HG03354 (cell line): ENCODE results near the gene PIH1D1.

ENCODE experiments used
- ATAC-seq: cut with Tn5 transposase; IDR thresholded peaks from one replicate; pipeline ENCODE4 v1.9.1; 2021; ENCODE audit warnings: mild to moderate bottlenecking; ENCODE audit not compliant: unreplicated experiment, poor library complexity, severe bottlenecking

Gene PIH1D1

DNA sequence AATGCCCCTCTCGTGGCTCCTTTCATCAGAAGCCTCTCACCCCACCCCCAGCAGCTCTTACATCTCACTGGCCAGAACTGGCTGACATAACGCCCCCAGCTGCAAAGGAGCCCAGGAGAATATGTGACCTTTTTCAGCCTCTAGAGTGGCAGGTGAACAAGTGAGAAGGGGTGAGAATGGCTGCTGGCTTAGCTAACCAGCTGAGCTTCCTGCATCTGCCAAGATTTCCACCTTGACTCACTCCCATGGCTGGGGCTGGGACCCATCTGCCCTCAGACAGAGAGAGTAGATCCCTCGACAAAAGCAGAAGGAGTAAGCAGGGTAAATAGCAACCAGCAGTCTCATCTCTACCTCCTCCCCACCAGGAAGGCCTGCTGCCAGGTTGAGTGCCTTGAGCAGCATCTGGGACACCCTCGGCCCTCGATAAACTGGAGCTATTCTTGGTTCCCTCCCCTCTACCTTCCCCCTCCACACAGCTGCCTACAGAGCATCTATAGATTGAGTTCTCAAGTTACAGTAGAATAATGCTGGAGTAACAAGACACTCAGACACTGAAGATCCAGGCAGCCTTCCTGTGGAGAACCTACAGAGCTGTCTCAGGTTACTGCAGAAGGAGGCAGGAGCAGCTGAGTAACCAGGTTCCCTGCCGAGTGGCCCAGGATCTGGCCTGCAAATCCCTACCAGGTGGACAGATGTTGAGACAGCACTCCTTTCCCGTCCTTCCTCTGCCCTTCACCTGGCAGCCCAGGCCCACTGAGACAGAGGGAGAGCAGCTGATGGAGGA lies 48.0 kb downstream of the PIH1D1 start:
- no peak for ATAC-seq

DNA sequence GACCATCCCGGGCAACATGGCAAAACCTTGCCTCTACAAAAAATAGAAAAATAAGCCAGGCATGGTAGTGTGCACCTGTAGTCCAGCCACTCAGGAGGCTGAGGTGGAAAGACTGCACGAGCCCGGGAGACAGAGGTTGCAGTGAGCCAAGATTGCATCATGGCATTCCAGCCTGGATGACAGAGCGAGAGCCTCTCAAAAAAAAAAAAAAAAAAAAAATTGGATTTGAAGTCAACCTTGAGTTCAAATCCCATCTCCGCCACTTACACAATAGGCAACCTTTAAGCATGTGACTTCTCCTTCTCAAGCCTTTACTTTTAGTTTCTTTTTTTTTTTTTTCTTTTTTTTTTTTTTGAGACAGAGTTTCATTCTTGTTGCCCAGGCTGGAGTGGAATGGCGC lies 51.6 kb downstream of the PIH1D1 start:
- ATAC-seq: no peak

DNA sequence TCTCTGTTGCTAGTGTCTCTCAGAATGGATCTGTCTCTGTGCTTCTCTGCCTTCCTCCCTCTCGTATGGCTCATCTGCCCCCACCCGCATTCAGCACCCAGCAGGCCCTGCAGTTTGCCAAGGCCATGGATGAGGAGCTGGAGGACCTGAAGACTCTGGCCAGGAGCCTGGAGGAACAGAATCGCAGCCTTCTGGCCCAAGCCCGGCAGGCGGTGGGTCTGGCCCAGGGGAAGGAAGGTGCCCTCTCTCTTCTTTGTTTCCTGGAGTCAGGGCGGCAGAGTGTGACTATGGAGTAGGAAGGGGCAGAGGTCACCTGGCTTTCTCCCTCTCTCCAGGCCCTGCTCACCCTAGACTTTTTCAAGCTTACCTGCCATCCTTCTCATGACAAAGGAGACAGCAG lies 52.7 kb downstream of the PIH1D1 start:
- ATAC-seq: no peak

DNA sequence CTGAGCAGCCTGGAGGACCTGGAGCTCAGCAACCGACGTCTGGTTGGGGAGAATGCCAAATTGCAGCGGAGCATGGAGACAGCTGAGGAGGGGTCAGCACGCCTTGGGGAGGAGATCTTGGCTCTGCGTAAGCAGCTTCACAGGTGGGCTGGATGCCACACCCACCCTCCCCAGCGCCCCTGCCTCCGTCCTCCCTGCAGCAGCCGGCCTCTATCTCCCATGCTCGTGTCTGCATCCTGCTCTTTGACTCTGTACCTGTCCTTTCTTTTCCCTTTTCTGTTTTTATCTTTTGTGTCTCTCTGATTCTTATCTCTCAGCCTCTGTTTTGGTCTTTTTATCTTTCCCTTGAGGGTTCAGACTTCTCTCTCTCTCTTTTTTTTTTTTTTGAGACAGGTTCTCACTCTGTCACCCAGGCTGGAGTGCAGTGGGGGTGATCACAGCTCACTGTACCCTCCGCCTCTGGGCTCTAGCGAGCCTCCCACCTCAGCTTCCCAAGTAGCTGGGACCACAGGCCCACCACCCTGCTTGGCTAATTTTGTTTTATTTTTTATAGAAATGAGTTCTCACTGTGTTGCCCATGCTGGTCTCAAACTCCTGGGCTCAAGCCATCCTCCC lies 53.5 kb downstream of the PIH1D1 start:
- no peak for ATAC-seq

DNA sequence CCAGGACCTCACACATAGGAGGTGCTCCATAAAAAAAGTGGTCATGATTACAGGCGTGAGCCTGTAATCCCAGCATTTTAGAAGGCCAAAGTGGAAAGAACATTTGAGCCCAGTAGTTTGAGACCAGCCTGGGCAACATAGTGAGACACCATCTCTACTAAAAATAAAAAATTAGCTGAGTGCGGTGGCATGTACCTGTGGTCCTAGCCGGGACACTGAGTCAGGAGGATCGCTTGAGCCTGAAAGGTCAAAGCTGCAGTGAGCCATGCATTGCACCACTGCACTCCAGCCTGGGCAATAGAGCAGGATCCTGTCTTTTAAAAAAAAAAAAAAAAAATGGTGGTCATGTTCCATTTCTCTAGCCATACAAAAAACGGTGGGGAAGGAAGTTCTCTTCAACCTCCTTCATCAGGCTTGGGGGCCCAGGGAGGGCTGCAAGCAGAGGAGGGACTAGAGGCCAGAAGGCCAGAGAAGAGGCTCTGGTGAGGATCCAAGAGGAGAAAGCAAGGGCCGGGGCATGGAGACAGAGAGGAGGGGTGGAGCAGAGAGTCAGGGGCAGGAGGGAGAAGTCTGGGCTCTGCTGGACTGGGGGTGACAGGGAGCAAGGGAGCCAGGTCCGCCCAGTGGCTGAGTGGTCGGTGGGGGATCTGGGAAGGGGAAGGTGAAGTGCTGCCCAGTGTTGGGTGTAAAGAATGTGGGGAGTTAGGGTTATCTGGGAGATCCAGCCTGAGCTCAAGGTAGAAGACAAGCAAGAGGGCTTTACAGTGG lies 54.7 kb downstream of the PIH1D1 start:
- no peak for ATAC-seq
